GM12891 (cell line): Measurements from ENCODE around the gene HINFP.

Source experiments
- DNase-seq: peaks from one replicate; pipeline ENCODE4 v3.0.0; 2011; ENCODE audit warnings: low spot score; ENCODE audit not compliant: insufficient read length
- FAIRE-seq: peaks from 2 replicates; lab custom pipeline; 2011; peaks lifted over from hg19 to GRCh38; lab: Jason Lieb, UNC
- PAX5 ChIP-seq: IDR thresholded peaks from 2 replicates; pipeline ENCODE4 v1.6.1; 2011; ENCODE audit warnings: low read length, moderate library complexity, mild to moderate bottlenecking; ENCODE audit not compliant: insufficient read depth, severe bottlenecking
- POLR2A ChIP-seq: IDR thresholded peaks from 2 replicates; pipeline ENCODE4 v1.6.1; 2011; ENCODE audit warnings: low read depth, low read length, control low read depth
- POLR2AphosphoS5 ChIP-seq: IDR thresholded peaks from 2 replicates; pipeline ENCODE4 v1.6.1; 2011; ENCODE audit warnings: low read depth, low read length, control low read depth
- POU2F2 ChIP-seq: IDR thresholded peaks from 2 replicates; pipeline ENCODE4 v1.6.1; 2011; ENCODE audit warnings: low read depth, mild to moderate bottlenecking, control low read depth, low read length, moderate library complexity
- SPI1 ChIP-seq: IDR thresholded peaks from 2 replicates; pipeline ENCODE4 v1.6.1; 2011; ENCODE audit warnings: low read depth, low read length, control low read depth
- TAF1 ChIP-seq: IDR thresholded peaks from 2 replicates; pipeline ENCODE4 v1.6.1; 2011; ENCODE audit warnings: low read depth, low read length, control low read depth

HINFP gene

DNA sequence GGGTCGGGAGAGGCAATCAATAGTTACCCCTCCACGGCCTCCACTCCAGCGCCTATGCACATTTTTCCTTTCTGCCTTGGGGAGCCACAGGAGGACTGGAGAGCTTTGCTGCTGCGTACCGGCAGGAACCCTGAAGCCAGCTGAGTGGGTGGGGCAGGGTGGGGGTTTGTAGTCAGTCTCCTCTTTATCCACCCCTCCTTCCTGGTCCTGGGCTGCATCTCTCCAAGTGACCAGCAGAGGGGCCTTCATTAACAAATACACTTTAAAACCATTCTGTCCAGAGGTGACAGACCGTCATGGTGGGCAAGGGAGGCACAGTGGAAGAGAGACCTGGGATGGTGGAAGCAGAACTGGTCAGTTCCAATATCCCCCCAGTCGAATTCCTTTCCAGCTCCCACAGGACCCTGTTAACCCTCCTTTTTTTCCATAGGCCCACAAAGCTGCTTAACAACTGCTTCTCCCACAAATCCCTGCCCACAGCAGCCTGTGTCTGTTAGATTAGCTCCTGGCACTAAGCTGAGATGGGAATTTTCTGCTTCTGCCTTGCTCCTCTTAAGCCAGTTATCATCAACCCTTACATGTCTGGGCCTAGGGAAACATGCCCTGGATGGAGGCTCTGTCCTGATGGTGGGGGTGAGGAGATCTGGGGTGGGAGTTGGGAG, 23.6 kb downstream of the HINFP start:
- peak; percentile 66 for DNase-seq
- peak; percentile 62 for FAIRE-seq
- TF ChIP-seq SPI1, result no peak
- TF ChIP-seq POLR2AphosphoS5, result no peak
- no peak for TF ChIP-seq POU2F2
- no peak for TF ChIP-seq PAX5
- no peak for TF ChIP-seq POLR2A
- no peak for TF ChIP-seq TAF1

DNA sequence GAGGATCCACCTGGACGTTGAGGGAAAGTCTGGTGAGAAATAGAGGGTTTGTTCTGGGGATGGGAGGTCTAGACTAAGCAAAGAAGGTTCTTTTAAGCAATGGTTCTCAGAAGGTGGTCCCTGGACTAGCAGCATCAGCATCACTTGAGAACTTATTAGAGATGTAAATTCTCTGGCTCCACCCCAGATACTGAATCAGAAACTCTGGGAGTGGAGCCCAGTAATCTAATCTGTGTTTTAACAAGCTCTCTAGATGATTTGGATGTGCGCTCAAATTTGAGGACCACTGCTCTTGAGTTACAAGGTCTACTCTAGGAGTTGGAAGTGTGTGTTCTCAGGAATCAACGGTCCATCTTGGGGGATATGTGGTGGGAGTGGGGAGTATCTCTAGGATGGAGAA, 24.2 kb downstream of the HINFP start:
- DNase-seq (no peak), FAIRE-seq (no peak)
- TF ChIP-seq POLR2A, result no peak
- TF ChIP-seq POU2F2, result no peak
- TF ChIP-seq SPI1, result no peak
- TF ChIP-seq POLR2AphosphoS5, result no peak
- no peak for TF ChIP-seq PAX5
- TF ChIP-seq TAF1, result no peak

DNA sequence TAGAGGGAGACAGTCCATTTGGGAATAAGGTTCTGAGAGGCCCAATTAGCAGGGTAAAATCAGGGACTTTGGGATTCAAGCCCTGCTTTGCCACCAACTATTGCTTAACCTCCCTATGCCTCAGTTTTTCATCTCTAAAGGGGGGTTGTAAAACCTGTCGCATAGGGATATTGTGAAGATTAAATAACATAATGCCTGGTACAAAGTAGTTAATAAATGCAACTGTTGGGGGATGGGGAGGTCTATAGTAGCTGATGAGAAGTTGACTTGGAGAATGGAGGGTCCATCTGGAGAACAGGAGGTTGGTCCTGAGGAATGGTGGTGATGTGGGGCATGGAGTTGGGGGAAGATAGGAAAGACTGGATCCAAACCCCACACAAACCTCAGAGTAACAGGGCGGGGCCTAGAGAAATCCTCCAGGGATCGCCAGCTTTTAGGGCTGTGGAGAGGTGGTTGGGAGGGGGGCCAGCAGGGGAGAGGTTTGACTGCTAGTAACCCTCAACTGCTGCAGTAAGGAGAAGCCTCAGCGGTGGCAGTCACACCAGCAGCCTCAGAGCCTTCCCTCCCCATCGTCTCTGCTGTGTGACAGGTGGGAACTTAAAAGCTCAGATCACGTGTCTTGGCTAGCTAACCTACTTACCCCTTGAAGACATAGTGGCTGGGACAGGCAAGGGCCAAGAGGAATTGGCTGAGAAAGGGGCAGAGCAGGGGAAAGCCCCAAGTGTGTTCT, 26.4 kb downstream of the HINFP start:
- FAIRE-seq, result peak; percentile 67
- TF ChIP-seq TAF1 (no peak), PAX5 (no peak), POU2F2 (no peak), POLR2AphosphoS5 (no peak), POLR2A (no peak)
- DNase-seq, result no peak

GRCh38 chr11:119148720-119149017, 27.3 kb downstream of the HINFP start:
- TF ChIP-seq PAX5 (no peak), POLR2AphosphoS5 (no peak), POU2F2 (no peak), POLR2A (no peak), SPI1 (no peak), TAF1 (no peak)
- no peak for FAIRE-seq

GRCh38 chr11:119149018-119149785, 27.8 kb downstream of the HINFP start, which contains the start of gene ABCG4:
ABCG4 (plus strand) TSS chr11:119149052; CDS start chr11:119149966, 914 bp downstream.
- FAIRE-seq, result no peak
- TF ChIP-seq POLR2A (no peak), POU2F2 (no peak), PAX5 (no peak), POLR2AphosphoS5 (no peak), TAF1 (no peak), SPI1 (no peak)
- DNase-seq, result no peak

More at GRCh38 chr11:119148720-119149017, 27.3 kb downstream of the HINFP start:
- no peak for DNase-seq

- DNase-seq (no peak), FAIRE-seq (no peak)
- TF ChIP-seq POU2F2, result no peak
- no peak for TF ChIP-seq POLR2A
Measured at GRCh38 chr11:119149786-119150275, 28.5 kb downstream of the HINFP start.

GRCh38 chr11:119152043-119152442, 30.7 kb downstream of the HINFP start:
- TF ChIP-seq PAX5, result no peak
- no peak for TF ChIP-seq TAF1
- TF ChIP-seq POU2F2, result no peak
- no peak for TF ChIP-seq POLR2AphosphoS5
- TF ChIP-seq SPI1, result no peak
- TF ChIP-seq POLR2A, result no peak
- FAIRE-seq (no peak), DNase-seq (no peak)

- FAIRE-seq (no peak), DNase-seq (no peak)
Measured at GRCh38 chr11:119152604-119153003, 31.2 kb downstream of the HINFP start.

More at GRCh38 chr11:119152604-119153003, 31.2 kb downstream of the HINFP start:
- TF ChIP-seq POLR2AphosphoS5, result no peak
- no peak for TF ChIP-seq TAF1
- TF ChIP-seq POLR2A, result no peak
- no peak for TF ChIP-seq SPI1
- TF ChIP-seq POU2F2, result no peak
- no peak for TF ChIP-seq PAX5
